Kidney epithelial cell (primary cell): ENCODE results near the gene ALG10. TPM values are rescaled to one million over a fixed set of nuclear protein-coding genes. Genes with fewer than 3 reads are reported as not detected.
A peak's percentile ranks its signal among the peaks of the same experiment; 100 is the strongest.
"Not testable (repeated sequence)": the region's sequence is repeated elsewhere in the genome, so short reads cannot be mapped to it uniquely, and the experiment has no call there.

ENCODE experiments used
- DNase-seq: peaks from one replicate; pipeline ENCODE4 v3.0.0-alpha.2; 2010; ENCODE audit warnings: low read depth
- H3K27me3 ChIP-seq: 2 replicates; pipeline ENCODE4 v1.6.0; 2011; ENCODE audit warnings: low read length; ENCODE audit not compliant: control insufficient read depth, insufficient read depth
- H3K36me3 ChIP-seq: 2 replicates; pipeline ENCODE4 v1.5.1; 2011; ENCODE audit warnings: low read length; ENCODE audit not compliant: control insufficient read depth, insufficient read depth
- H3K4me3 ChIP-seq: 2 replicates; pipeline ENCODE4 v1.5.1; 2011; ENCODE audit warnings: low read depth, mild to moderate bottlenecking, control low read depth, low read length
- CTCF ChIP-seq: IDR thresholded peaks from 2 replicates; pipeline ENCODE4 v1.5.1; 2011; ENCODE audit warnings: mild to moderate bottlenecking, moderate library complexity, low read length, control low read depth, inconsistent platforms; ENCODE audit not compliant: insufficient read depth, poor library complexity, severe bottlenecking
- total RNA-seq: library from RNA; depleted of rRNA; stranded (reverse); fragments of >200 nt; gene quantifications from 2 replicates; pipeline ENCODE4 v1.2.3, GENCODE V29; 2015

Gene ALG10
- total RNA-seq, 1 donor from 2014 or later = 7.7 TPM

- no peak overlapping the region for H3K4me3 ChIP-seq
- no peaks in the 10 kb centered on the region for H3K36me3 ChIP-seq
- no peak for TF ChIP-seq CTCF
- H3K27me3 ChIP-seq = no peaks in the 10 kb centered on the region
- DNase-seq = no peak
Measured at GRCh38 chr12:34016361-34016760, 5.9 kb upstream of the ALG10 start.

GRCh38 chr12:34021071-34021470 lies 1.2 kb upstream of the ALG10 start:
- no peak for DNase-seq
- Histone ChIP-seq H3K27me3 (no peaks in the 10 kb centered on the region), H3K36me3 (no peaks in the 10 kb centered on the region), H3K4me3 (no peak overlapping the region)
- no peak for TF ChIP-seq CTCF

GRCh38 chr12:34027661-34028060 lies 5.4 kb downstream of the ALG10 start:
- not testable (repeated sequence) for H3K27me3 ChIP-seq, H3K36me3 ChIP-seq, DNase-seq, H3K4me3 ChIP-seq

- DNase-seq = no peak
- Histone ChIP-seq H3K4me3 (no peak overlapping the region), H3K27me3 (no peaks in the 10 kb centered on the region), H3K36me3 (no peaks in the 10 kb centered on the region)
- no peak for TF ChIP-seq CTCF
Measured at GRCh38 chr12:34030591-34030990, 8.3 kb downstream of the ALG10 start.

- Histone ChIP-seq H3K27me3 (no peaks in the 10 kb centered on the region), H3K36me3 (no peaks in the 10 kb centered on the region), H3K4me3 (no peak overlapping the region)
- DNase-seq = no peak
- TF ChIP-seq CTCF = peak; percentile 45
Measured at GRCh38 chr12:34033628-34034296, 11.5 kb downstream of the ALG10 start.

- not testable (repeated sequence) for DNase-seq, H3K4me3 ChIP-seq, H3K27me3 ChIP-seq, H3K36me3 ChIP-seq
Measured at GRCh38 chr12:34038357-34038756, 16.1 kb downstream of the ALG10 start.

DNA sequence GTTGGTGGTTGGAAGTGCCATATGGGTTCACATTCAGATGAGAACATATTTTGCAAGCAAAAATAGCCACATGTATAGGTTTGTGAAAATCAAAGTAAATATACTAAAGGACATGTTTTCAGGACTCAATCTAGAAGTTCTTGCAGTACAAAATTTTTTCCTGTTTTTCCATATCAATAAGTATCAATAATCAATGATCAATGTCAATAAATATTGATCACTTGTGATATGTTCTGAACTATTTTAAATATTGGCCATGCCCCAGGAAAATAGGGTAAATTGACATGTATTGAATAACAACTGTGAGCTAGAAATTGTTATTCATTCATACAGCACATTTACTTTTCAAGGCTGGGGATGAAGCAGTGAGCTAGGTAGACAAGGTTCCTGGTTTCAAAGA lies 24.3 kb downstream of the ALG10 start:
- Histone ChIP-seq H3K27me3 (no peaks in the 10 kb centered on the region), H3K4me3 (no peak overlapping the region), H3K36me3 (no peaks in the 10 kb centered on the region)
- no peak for DNase-seq
- TF ChIP-seq CTCF = no peak

- H3K4me3 ChIP-seq, H3K36me3 ChIP-seq, DNase-seq, H3K27me3 ChIP-seq: not testable (repeated sequence)
Measured at GRCh38 chr12:34047855-34048254, 25.6 kb downstream of the ALG10 start.
